Karpas-422 (cell line): ENCODE measurements around the gene ANKRA2. TPM values are rescaled to one million over a fixed set of nuclear protein-coding genes. Genes with fewer than 3 reads are reported as not detected.

Experiments
- DNase-seq: peaks from one replicate; pipeline ENCODE4 v3.0.0-alpha.2; 2015
- H2AFZ ChIP-seq: fragments of 200-600 bp; sonication (generic); 2 replicates; pipeline ENCODE4 v1.6.1; 2014; ENCODE audit warnings: antibody characterized with exemption, low read length, mixed read lengths
- H3K27ac ChIP-seq: fragments of 200-600 bp; sonication (generic); 2 replicates; pipeline ENCODE4 v1.5.1; 2014; ENCODE audit warnings: mild to moderate bottlenecking, low read length, moderate library complexity
- H3K27me3 ChIP-seq: fragments of 200-600 bp; sonication (generic); 2 replicates; pipeline ENCODE4 v1.6.1; 2014; ENCODE audit warnings: low read length, mixed read lengths
- H3K36me3 ChIP-seq: fragments of 200-600 bp; sonication (generic); 2 replicates; pipeline ENCODE4 v1.6.1; 2014; ENCODE audit warnings: low read length, mixed read lengths; ENCODE audit not compliant: insufficient read depth
- H3K4me1 ChIP-seq: fragments of 200-600 bp; sonication (generic); 2 replicates; pipeline ENCODE4 v1.6.1; 2014; ENCODE audit warnings: mild to moderate bottlenecking, low read length, mixed read lengths
- H3K4me2 ChIP-seq: fragments of 200-600 bp; sonication (generic); 2 replicates; pipeline ENCODE4 v1.6.1; 2014; ENCODE audit warnings: low read length, low read depth, mild to moderate bottlenecking; ENCODE audit not compliant: poor library complexity, severe bottlenecking
- H3K4me3 ChIP-seq: fragments of 200-600 bp; sonication (generic); 2 replicates; pipeline ENCODE4 v1.5.1; 2014; ENCODE audit warnings: mild to moderate bottlenecking, antibody characterized with exemption, low read length, mixed read lengths
- H3K79me2 ChIP-seq: fragments of 200-600 bp; sonication (generic); 2 replicates; pipeline ENCODE4 v1.6.1; 2014; ENCODE audit warnings: mild to moderate bottlenecking, low read length, mixed read lengths
- H3K9ac ChIP-seq: fragments of 200-600 bp; sonication (generic); 2 replicates; pipeline ENCODE4 v1.6.0; 2014; ENCODE audit warnings: low read length
- H3K9me2 ChIP-seq: fragments of 200-600 bp; sonication (generic), shearing (Covaris generic); replicated peaks from 2 replicates; pipeline ENCODE4 v1.6.0; 2014; ENCODE audit warnings: mild to moderate bottlenecking, low read length, moderate library complexity; ENCODE audit not compliant: insufficient read depth
- H3K9me3 ChIP-seq: fragments of 300-700, 200-600 bp; sonication (generic); 2 replicates; pipeline ENCODE4 v1.6.1; 2014; ENCODE audit warnings: low read length, mixed read lengths
- H4K20me1 ChIP-seq: fragments of 200-600 bp; sonication (generic); 2 replicates; pipeline ENCODE4 v1.6.1; 2014; ENCODE audit warnings: mild to moderate bottlenecking, antibody characterized with exemption, low read length, low read depth; ENCODE audit not compliant: insufficient read depth
- total RNA-seq: library from RNA; depleted of rRNA; stranded (reverse); fragments of >200 nt; shearing (Covaris generic); gene quantifications from 2 replicates; pipeline ENCODE4 v1.2.3, GENCODE V29; 2014; ENCODE audit warnings: low replicate concordance

ANKRA2 gene
- total RNA-seq, 1 experiment from 2014 or later: 32.3 TPM

- H4K20me1 ChIP-seq: no peaks in the 10 kb centered on the region
- no peaks in the 10 kb centered on the region for H3K36me3 ChIP-seq
- H3K27ac ChIP-seq: no peak overlapping the region
- no peak overlapping the region for H2AFZ ChIP-seq
- H3K79me2 ChIP-seq: no peaks in the 10 kb centered on the region
- no peaks in the 10 kb centered on the region for H3K4me1 ChIP-seq
- H3K4me3 ChIP-seq: no peak overlapping the region
- H3K27me3 ChIP-seq: no peaks in the 10 kb centered on the region
- no peak overlapping the region for H3K4me2 ChIP-seq
- DNase-seq: no peak
- no peak overlapping the region for H3K9ac ChIP-seq
- H3K9me2 ChIP-seq: no peaks in the 10 kb centered on the region
- H3K9me3 ChIP-seq: no peaks in the 10 kb centered on the region
Measured at GRCh38 chr5:73542020-73542419, 23.4 kb downstream of the ANKRA2 start.

- Histone ChIP-seq H3K27me3 (no peaks in the 10 kb centered on the region), H3K27ac (no peak overlapping the region), H3K9ac (no peak overlapping the region), H3K4me1 (no peaks in the 10 kb centered on the region), H3K9me2 (no peaks in the 10 kb centered on the region), H3K4me2 (no peak overlapping the region), H3K36me3 (no peaks in the 10 kb centered on the region), H3K9me3 (no peaks in the 10 kb centered on the region), H4K20me1 (no peaks in the 10 kb centered on the region), H3K79me2 (no peaks in the 10 kb centered on the region), H3K4me3 (no peak overlapping the region), H2AFZ (no peak overlapping the region)
- no peak for DNase-seq
Measured at GRCh38 chr5:73540192-73540591, 25.2 kb downstream of the ANKRA2 start.

GRCh38 chr5:73539730-73540129 is 25.7 kb downstream of the ANKRA2 start:
- Histone ChIP-seq H3K4me1 (no peaks in the 10 kb centered on the region), H3K79me2 (no peaks in the 10 kb centered on the region), H3K9ac (no peak overlapping the region), H3K4me2 (no peak overlapping the region), H2AFZ (no peak overlapping the region), H3K27ac (no peak overlapping the region), H3K27me3 (no peaks in the 10 kb centered on the region), H4K20me1 (no peaks in the 10 kb centered on the region), H3K36me3 (no peaks in the 10 kb centered on the region), H3K9me2 (no peaks in the 10 kb centered on the region), H3K9me3 (no peaks in the 10 kb centered on the region), H3K4me3 (no peak overlapping the region)
- no peak for DNase-seq

- Histone ChIP-seq H3K9ac (no peak overlapping the region), H3K27ac (no peak overlapping the region), H3K4me3 (no peak overlapping the region), H3K9me3 (no peaks in the 10 kb centered on the region), H3K79me2 (no peaks in the 10 kb centered on the region), H3K4me2 (no peak overlapping the region), H4K20me1 (no peaks in the 10 kb centered on the region), H2AFZ (no peak overlapping the region), H3K4me1 (no peaks in the 10 kb centered on the region), H3K27me3 (no peaks in the 10 kb centered on the region), H3K9me2 (no peaks in the 10 kb centered on the region), H3K36me3 (no peaks in the 10 kb centered on the region)
- DNase-seq: no peak
Measured at GRCh38 chr5:73534971-73535370, 30.5 kb downstream of the ANKRA2 start.

GRCh38 chr5:73534011-73534644 is 31.3 kb downstream of the ANKRA2 start:
- Histone ChIP-seq H3K4me3 (no peak overlapping the region), H3K36me3 (no peaks in the 10 kb centered on the region), H3K27me3 (no peaks in the 10 kb centered on the region), H3K27ac (no peak overlapping the region), H3K9me3 (no peaks in the 10 kb centered on the region), H3K4me2 (no peak overlapping the region), H3K9ac (no peak overlapping the region), H4K20me1 (no peaks in the 10 kb centered on the region), H2AFZ (no peak overlapping the region), H3K4me1 (no peaks in the 10 kb centered on the region), H3K9me2 (no peaks in the 10 kb centered on the region), H3K79me2 (no peaks in the 10 kb centered on the region)
- DNase-seq: no peak

- Histone ChIP-seq H2AFZ (no peak overlapping the region), H3K9me3 (no peaks in the 10 kb centered on the region), H3K27me3 (no peaks in the 10 kb centered on the region), H3K79me2 (no peaks in the 10 kb centered on the region), H3K4me1 (no peaks in the 10 kb centered on the region), H3K9me2 (no peaks in the 10 kb centered on the region), H4K20me1 (no peaks in the 10 kb centered on the region), H3K4me3 (no peak overlapping the region), H3K9ac (no peak overlapping the region), H3K4me2 (no peak overlapping the region), H3K27ac (no peak overlapping the region), H3K36me3 (no peaks in the 10 kb centered on the region)
- no peak for DNase-seq
Measured at GRCh38 chr5:73532195-73532594, 33.2 kb downstream of the ANKRA2 start.

- Histone ChIP-seq H3K9me3 (no peaks in the 10 kb centered on the region), H3K9me2 (no peaks in the 10 kb centered on the region), H3K4me1 (no peaks in the 10 kb centered on the region), H3K27me3 (no peaks in the 10 kb centered on the region), H3K4me3 (no peak overlapping the region), H3K36me3 (no peaks in the 10 kb centered on the region), H2AFZ (no peak overlapping the region), H3K9ac (no peak overlapping the region), H3K4me2 (no peak overlapping the region), H3K27ac (no peak overlapping the region), H3K79me2 (no peaks in the 10 kb centered on the region), H4K20me1 (no peaks in the 10 kb centered on the region)
- no peak for DNase-seq
Measured at GRCh38 chr5:73531356-73531755, 34.1 kb downstream of the ANKRA2 start.

- Histone ChIP-seq H3K9ac (no peak overlapping the region), H2AFZ (no peak overlapping the region), H3K9me2 (no peaks in the 10 kb centered on the region), H3K4me2 (no peak overlapping the region), H3K27me3 (no peaks in the 10 kb centered on the region), H3K79me2 (no peaks in the 10 kb centered on the region), H3K36me3 (no peaks in the 10 kb centered on the region), H3K9me3 (no peaks in the 10 kb centered on the region), H3K4me3 (no peak overlapping the region), H4K20me1 (no peaks in the 10 kb centered on the region), H3K4me1 (no peaks in the 10 kb centered on the region), H3K27ac (no peak overlapping the region)
- DNase-seq: no peak
Measured at GRCh38 chr5:73529081-73529480, 36.4 kb downstream of the ANKRA2 start.

GRCh38 chr5:73528248-73528647 is 37.2 kb downstream of the ANKRA2 start:
- H3K79me2 ChIP-seq: no peaks in the 10 kb centered on the region
- no peak for DNase-seq

More at GRCh38 chr5:73528248-73528647, 37.2 kb downstream of the ANKRA2 start:
- Histone ChIP-seq H3K27ac (no peak overlapping the region), H3K9me2 (no peaks in the 10 kb centered on the region), H3K36me3 (no peaks in the 10 kb centered on the region), H3K27me3 (no peaks in the 10 kb centered on the region), H4K20me1 (no peaks in the 10 kb centered on the region), H2AFZ (no peak overlapping the region), H3K9ac (no peak overlapping the region), H3K9me3 (no peaks in the 10 kb centered on the region), H3K4me1 (no peaks in the 10 kb centered on the region), H3K4me2 (no peak overlapping the region), H3K4me3 (no peak overlapping the region)
